K562 (cell line): ENCODE data around the gene SLC13A3. TPM values are rescaled to one million over a fixed set of nuclear protein-coding genes. Genes with fewer than 3 reads are reported as not detected.

Experiments used
- CBX5 ChIP-seq: IDR thresholded peaks from 2 replicates; pipeline ENCODE4 v1.6.1; 2014; ENCODE audit warnings: low read depth, borderline replicate concordance
- CTCF ChIP-seq, 3 experiments: IDR thresholded peaks in 2 of 3; conservative IDR thresholded peaks in 1 of 3; 2 replicates each; pipeline ENCODE4 v1.5.1; 2011 to 2012; ENCODE audit warnings: low read length in 3 of 3, mild to moderate bottlenecking in 3 of 3, control low read depth in 2 of 3, improper control_type of control experiment in 1 of 3, inconsistent platforms in 1 of 3, low read depth in 1 of 3, mixed read lengths in 1 of 3, moderate library complexity in 1 of 3; ENCODE audit not compliant: insufficient read depth in 2 of 3
- ETS1 ChIP-seq: conservative IDR thresholded peaks from 2 replicates; pipeline ENCODE4 v1.6.1; 2011; ENCODE audit warnings: low read depth, mild to moderate bottlenecking, low read length; ENCODE audit not compliant: control insufficient read depth
- FOXM1 ChIP-seq, 2 experiments: fragments of 450-650 bp in 1 of 2; sonication (generic) in 1 of 2; formaldehyde crosslinking in 1 of 2; IDR thresholded peaks; 2 replicates each; pipeline versions ENCODE4 v1.6.1 to v1.9.0; 2017 to 2022; ENCODE audit warnings: low read depth in 2 of 2, mild to moderate bottlenecking in 2 of 2, missing genetic modification reagents in 1 of 2, moderate library complexity in 1 of 2
- GABPA ChIP-seq: fragments of 200-800 bp; sonication (Bioruptor generic); conservative IDR thresholded peaks from 2 replicates; pipeline ENCODE4 v1.6.1; 2016; ENCODE audit warnings: low read depth, missing genetic modification characterization, missing compliant biosample characterization
- KDM4B ChIP-seq, 2 experiments: fragments of 450-650 bp in 1 of 2; sonication (generic) in 1 of 2; IDR thresholded peaks; 2 replicates each; pipeline ENCODE4 v1.6.1; 2016 to 2017; ENCODE audit warnings: borderline replicate concordance in 2 of 2, antibody characterized with exemption in 1 of 2, low read depth in 1 of 2, mild to moderate bottlenecking in 1 of 2
- KLF1 ChIP-seq: fragments of 450-650 bp; IDR thresholded peaks from 2 replicates; pipeline ENCODE4 v1.6.1; 2016; ENCODE audit warnings: missing genetic modification characterization, missing compliant biosample characterization
- MITF ChIP-seq: IDR thresholded peaks from 2 replicates; pipeline ENCODE4 v1.6.1; 2014; ENCODE audit warnings: antibody characterized with exemption
- MXI1 ChIP-seq: IDR thresholded peaks from 2 replicates; pipeline ENCODE4 v1.6.1; 2011; ENCODE audit warnings: low read depth, mild to moderate bottlenecking, improper control_type of control experiment, low read length
- PREB ChIP-seq: sonication (generic); formaldehyde crosslinking; IDR thresholded peaks from 2 replicates; pipeline ENCODE4 v1.8.1; 2023; ENCODE audit warnings: mild to moderate bottlenecking, missing genetic modification reagents
- PTBP1 ChIP-seq: fragments of 200-400 bp; formaldehyde crosslinking; IDR thresholded peaks from 2 replicates; pipeline ENCODE4 v1.6.1; 2017; ENCODE audit warnings: low read depth, low read length
- RB1 ChIP-seq: fragments of 450-650 bp; IDR thresholded peaks from 2 replicates; pipeline ENCODE4 v1.6.1; 2017; ENCODE audit warnings: low read depth, mild to moderate bottlenecking
- SIX5 ChIP-seq, 2 experiments: IDR thresholded peaks; 2 replicates each; pipeline ENCODE4 v1.6.1; 2011; ENCODE audit warnings: low read length in 2 of 2, borderline replicate concordance in 1 of 2, low read depth in 1 of 2, mild to moderate bottlenecking in 1 of 2, moderate library complexity in 1 of 2; ENCODE audit not compliant: insufficient read depth in 1 of 2
- SMAD1 ChIP-seq: fragments of 150-350 bp; IDR thresholded peaks from 2 replicates; pipeline ENCODE4 v1.6.1; 2014; ENCODE audit warnings: low read length, low read depth; ENCODE audit not compliant: partially characterized antibody
- SMARCA4 ChIP-seq: fragments of 450-650 bp; IDR thresholded peaks from 2 replicates; pipeline ENCODE4 v1.6.1; 2016
- TAF7 ChIP-seq: fragments of 450-650 bp; IDR thresholded peaks from 2 replicates; pipeline ENCODE4 v1.6.1; 2016; ENCODE audit warnings: missing genetic modification characterization, missing compliant biosample characterization
- TEAD1 ChIP-seq, 2 experiments: fragments of 450-650 bp in 1 of 2; sonication (generic) in 1 of 2; formaldehyde crosslinking; IDR thresholded peaks; 2 replicates each; pipeline versions ENCODE4 v1.4.0 to v1.8.0; 2020 to 2022; ENCODE audit warnings: mild to moderate bottlenecking in 2 of 2, missing genetic modification reagents in 1 of 2
- ZBTB12 ChIP-seq: fragments of 250-450 bp; sonication (Bioruptor Pico); IDR thresholded peaks from 2 replicates; pipeline ENCODE4 v1.4.0; 2020
- ZNF436 ChIP-seq: fragments of 250-450, 450-650 bp; sonication (Bioruptor Pico); formaldehyde crosslinking; IDR thresholded peaks from 2 replicates; pipeline ENCODE4 v1.7.0; 2020; ENCODE audit warnings: mild to moderate bottlenecking
- polyA plus RNA-seq, 8 experiments: library from polyadenylated mRNA; depleted of rRNA in 4 of 8; stranded (reverse) in 5 of 8; unstranded in 3 of 8; fragments of >200 nt; fragmentation: Nextera tagmentation in 2 of 8; fragmentation: Illumina TruSeq in 1 of 8; extraction: Ambion mirVana in 2 of 8; extraction: Trizol in 1 of 8; gene quantifications; 2 replicates each; pipeline versions ENCODE4 v1.2.1 to v1.2.3, GENCODE V29; 2011 to 2014; ENCODE audit warnings: inconsistent platforms in 1 of 8, missing spikeins in 1 of 8
- total RNA-seq, 7 experiments: library from RNA; depleted of rRNA in 6 of 7; stranded (reverse); fragments of >200 nt in 6 of 7; fragmentation: Illumina TruSeq in 2 of 7; extraction: Trizol in 2 of 7; gene quantifications; 2 replicates each; pipeline versions ENCODE4 v1.2.1 to v1.2.3, GENCODE V29; 2011 to 2021; ENCODE audit warnings: low replicate concordance in 1 of 7

The SLC13A3 gene
- total and polyA plus RNA-seq, 9 of the 15 experiments (the other 6 are each of a cell fraction or from before 2014, with no cell fraction given) = 5.5 to 16.4 (median 8.5) TPM

GRCh38 chr20:46689082-46689753 lies 38.0 kb upstream of the SLC13A3 start, which contains the start of gene TP53RK (continued):
- TF ChIP-seq KDM4B (IDR thresholded peaks at IDR 0.05; ENCODE audit: borderline replicate concordance in 2 of 2, low read depth in 1 of 2) (no peak), GABPA (tag) (peak; percentile 85), MITF (no peak), SMARCA4 (no peak), CBX5 (no peak), TAF7 (tag) (peak; percentile 83), ETS1 (peak; percentile 67; the same call in 1 of the 2 replicates), FOXM1 (IDR thresholded peaks at IDR 0.05; ENCODE audit: low read depth) (no peak), FOXM1 (CRISPR knock-in tag; IDR thresholded peaks at IDR 0.05; ENCODE audit: low read depth) (no peak), TEAD1 (CRISPR knock-in tag; IDR thresholded peaks at IDR 0.05) (peak in 1 of 2 experiments; percentile 57; a peak in 2 of 4 replicates), PREB (CRISPR knock-in tag) (0 out of 2 replicates have a peak, but pooled peaks have one; percentile 69), SMAD1 (no peak), PTBP1 (no peak), RB1 (peak; percentile 87), SIX5 (IDR thresholded peaks at IDR 0.05; ENCODE audit: borderline replicate concordance in 1 of 2, insufficient read depth in 1 of 2, low read depth in 1 of 2, low read length in 2 of 2) (no peak), ZBTB12 (CRISPR knock-in tag) (no peak), ZNF436 (CRISPR knock-in tag) (no peak), KLF1 (no peak), CTCF (IDR thresholded peaks at IDR 0.05 in 2 of 3, conservative IDR thresholded peaks at IDR 0.05 in 1 of 3; ENCODE audit: insufficient read depth in 2 of 3, low read depth in 1 of 3, low read length in 3 of 3) (no peak), MXI1 (0 out of 2 replicates have a peak, but pooled peaks have one; percentile 2)
